GM12872 (cell line): ENCODE data around the gene CAPNS1.

Experiments
- CTCF ChIP-seq: IDR thresholded peaks from 3 replicates; pipeline ENCODE4 v1.5.1; 2011; ENCODE audit warnings: low read depth, mild to moderate bottlenecking, low read length, moderate library complexity; ENCODE audit not compliant: insufficient read depth

The CAPNS1 gene

GRCh38 chr19:36116344-36116637 lies 23.6 kb upstream of the CAPNS1 start:
- TF ChIP-seq CTCF = no peak

DNA sequence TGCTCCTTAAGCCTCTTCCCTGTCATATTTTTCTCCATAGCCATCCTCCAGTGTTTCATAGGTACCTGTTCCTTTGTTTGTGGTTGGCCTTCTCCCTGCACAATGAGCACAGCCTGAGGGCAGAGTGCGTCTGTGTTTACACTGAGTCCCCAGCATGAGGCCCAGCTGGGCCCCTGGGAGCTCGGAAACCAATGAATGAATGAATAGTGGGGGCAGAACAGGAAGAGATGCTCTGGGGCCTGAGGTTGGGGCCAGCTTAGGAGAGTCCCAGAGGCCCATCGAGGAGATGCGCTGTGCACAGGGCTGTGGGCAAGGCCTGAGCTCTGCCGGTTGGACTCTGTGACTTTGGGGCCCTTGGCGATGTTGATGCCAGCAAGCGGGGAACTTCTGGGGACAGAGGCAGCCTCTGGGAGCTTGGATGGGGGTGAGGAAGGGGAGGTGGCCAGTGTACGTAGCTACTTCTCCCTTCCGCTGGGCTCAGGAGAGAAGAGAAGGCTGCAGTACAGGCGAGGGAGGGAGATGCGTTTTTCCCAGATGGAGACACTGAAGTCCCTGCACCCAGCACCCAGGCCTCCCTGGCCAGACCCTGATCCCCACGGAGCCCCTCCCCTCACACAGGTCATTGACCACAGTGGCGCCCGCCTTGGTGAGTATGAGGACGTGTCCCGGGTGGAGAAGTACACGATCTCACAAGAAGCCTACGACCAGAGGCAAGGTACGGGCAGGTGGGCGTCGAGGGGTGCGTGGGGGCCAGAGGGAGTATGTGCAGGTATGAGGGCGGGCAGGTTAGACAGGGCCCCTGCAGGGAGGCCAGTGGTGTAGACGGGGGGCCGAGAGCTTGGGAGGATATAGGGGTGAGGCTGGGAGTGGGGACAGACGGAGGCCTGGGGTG lies 19.5 kb upstream of the CAPNS1 start:
- TF ChIP-seq CTCF = no peak

DNA sequence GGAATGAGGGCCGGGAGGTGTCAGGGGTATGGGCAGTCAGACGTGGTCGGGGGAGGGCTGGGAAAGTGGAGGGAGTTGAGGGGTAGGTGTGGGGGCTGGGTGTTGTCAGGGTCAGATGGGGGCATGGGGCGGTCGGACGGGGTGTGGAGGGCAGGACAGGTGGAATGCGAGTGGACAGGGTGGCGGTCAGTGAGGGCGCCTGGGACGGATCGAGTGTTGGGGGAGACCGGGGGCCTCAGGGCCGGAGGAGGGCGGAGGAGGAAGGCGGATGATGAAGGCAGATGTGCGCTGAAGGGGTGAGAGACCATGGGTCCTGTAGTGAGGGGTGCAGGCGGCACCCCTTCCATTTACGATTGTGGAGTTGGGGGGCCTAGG lies 18.9 kb upstream of the CAPNS1 start:
- no peak for TF ChIP-seq CTCF

- no peak for TF ChIP-seq CTCF
These were observed 18.3 kb upstream of the CAPNS1 start for GRCh38 chr19:36121486-36122124.

DNA sequence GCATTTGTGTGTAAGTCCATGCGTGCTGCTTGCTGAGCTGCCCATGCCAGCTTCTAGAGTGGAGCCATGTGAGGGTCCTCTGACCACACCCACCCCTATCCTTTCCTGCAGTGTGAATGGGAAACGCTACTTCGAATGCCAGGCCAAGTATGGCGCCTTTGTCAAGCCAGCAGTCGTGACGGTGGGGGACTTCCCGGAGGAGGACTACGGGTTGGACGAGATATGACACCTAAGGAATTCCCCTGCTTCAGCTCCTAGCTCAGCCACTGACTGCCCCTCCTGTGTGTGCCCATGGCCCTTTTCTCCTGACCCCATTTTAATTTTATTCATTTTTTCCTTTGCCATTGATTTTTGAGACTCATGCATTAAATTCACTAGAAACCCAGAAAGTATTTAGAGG lies 14.3 kb upstream of the CAPNS1 start:
- TF ChIP-seq CTCF = no peak

GRCh38 chr19:36128392-36128736 lies 11.5 kb upstream of the CAPNS1 start:
- no peak for TF ChIP-seq CTCF

GRCh38 chr19:36136964-36137686 lies 2.7 kb upstream of the CAPNS1 start:
- TF ChIP-seq CTCF = no peak
